A673 (cell line): ENCODE results near the gene TYR.

ENCODE experiments used
- EZH2 ChIP-seq: fragments of 200-600 bp; sonication (generic); IDR thresholded peaks from 2 replicates; pipeline ENCODE4 v1.6.1; 2017; ENCODE audit warnings: borderline replicate concordance, low read depth, mild to moderate bottlenecking, mixed read lengths, antibody characterized with exemption, low read length; ENCODE audit not compliant: poor library complexity, severe bottlenecking
- TF ChIP-seq, protein P1 (sequence below): fragments of 300-800, 200-600 bp; sonication (generic); conservative IDR thresholded peaks from 2 replicates; pipeline ENCODE4 v1.5.1; 2017; ENCODE audit warnings: low read depth, mild to moderate bottlenecking, antibody characterized with exemption, low read length, moderate library complexity, mixed read lengths

DNA sequence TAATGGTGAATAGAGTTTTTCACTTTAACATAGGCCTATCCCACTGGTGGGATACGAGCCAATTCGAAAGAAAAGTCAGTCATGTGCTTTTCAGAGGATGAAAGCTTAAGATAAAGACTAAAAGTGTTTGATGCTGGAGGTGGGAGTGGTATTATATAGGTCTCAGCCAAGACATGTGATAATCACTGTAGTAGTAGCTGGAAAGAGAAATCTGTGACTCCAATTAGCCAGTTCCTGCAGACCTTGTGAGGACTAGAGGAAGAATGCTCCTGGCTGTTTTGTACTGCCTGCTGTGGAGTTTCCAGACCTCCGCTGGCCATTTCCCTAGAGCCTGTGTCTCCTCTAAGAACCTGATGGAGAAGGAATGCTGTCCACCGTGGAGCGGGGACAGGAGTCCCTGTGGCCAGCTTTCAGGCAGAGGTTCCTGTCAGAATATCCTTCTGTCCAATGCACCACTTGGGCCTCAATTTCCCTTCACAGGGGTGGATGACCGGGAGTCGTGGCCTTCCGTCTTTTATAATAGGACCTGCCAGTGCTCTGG is at the start of gene TYR:
- TF ChIP-seq, protein P1, sequence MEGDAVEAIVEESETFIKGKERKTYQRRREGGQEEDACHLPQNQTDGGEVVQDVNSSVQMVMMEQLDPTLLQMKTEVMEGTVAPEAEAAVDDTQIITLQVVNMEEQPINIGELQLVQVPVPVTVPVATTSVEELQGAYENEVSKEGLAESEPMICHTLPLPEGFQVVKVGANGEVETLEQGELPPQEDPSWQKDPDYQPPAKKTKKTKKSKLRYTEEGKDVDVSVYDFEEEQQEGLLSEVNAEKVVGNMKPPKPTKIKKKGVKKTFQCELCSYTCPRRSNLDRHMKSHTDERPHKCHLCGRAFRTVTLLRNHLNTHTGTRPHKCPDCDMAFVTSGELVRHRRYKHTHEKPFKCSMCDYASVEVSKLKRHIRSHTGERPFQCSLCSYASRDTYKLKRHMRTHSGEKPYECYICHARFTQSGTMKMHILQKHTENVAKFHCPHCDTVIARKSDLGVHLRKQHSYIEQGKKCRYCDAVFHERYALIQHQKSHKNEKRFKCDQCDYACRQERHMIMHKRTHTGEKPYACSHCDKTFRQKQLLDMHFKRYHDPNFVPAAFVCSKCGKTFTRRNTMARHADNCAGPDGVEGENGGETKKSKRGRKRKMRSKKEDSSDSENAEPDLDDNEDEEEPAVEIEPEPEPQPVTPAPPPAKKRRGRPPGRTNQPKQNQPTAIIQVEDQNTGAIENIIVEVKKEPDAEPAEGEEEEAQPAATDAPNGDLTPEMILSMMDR: no peak
- TF ChIP-seq EZH2: no peak
